Right kidney (tissue), 9 donors: Measurements from ENCODE around the gene PIP4K2B.
"Not testable (repeated sequence)": the region's sequence is repeated elsewhere in the genome, so short reads cannot be mapped to it uniquely, and the experiment has no call there.

Source experiments
- DNase-seq: peaks from one replicate; pipeline ENCODE4 v3.0.0-alpha.2; 2016
- long read RNA-seq, 8 donors: transcript quantifications; one replicate each; lab custom pipeline, GENCODE V29; 2026

The PIP4K2B gene
- long read RNA-seq, donor 1, full-length matches to known transcripts: 6 of 11 reads
- long read RNA-seq, donor 1, partial matches to known transcripts: 5 of 11 reads
- long read RNA-seq, donor 1, other reads (novel, unspliced or antisense): 0 of 11 reads
- long read RNA-seq, donor 2, full-length matches to known transcripts: 5 of 5 reads
- long read RNA-seq, donor 2, partial matches to known transcripts: 0 of 5 reads
- long read RNA-seq, donor 2, other reads (novel, unspliced or antisense): 0 of 5 reads
- long read RNA-seq, donor 3, full-length matches to known transcripts: 5 of 10 reads
- long read RNA-seq, donor 3, partial matches to known transcripts: 5 of 10 reads
- long read RNA-seq, donor 3, other reads (novel, unspliced or antisense): 0 of 10 reads
- long read RNA-seq, donor 4, full-length matches to known transcripts: 6 of 6 reads
- long read RNA-seq, donor 4, partial matches to known transcripts: 0 of 6 reads
- long read RNA-seq, donor 4, other reads (novel, unspliced or antisense): 0 of 6 reads
- long read RNA-seq, donor 5, full-length matches to known transcripts: 6 of 6 reads
- long read RNA-seq, donor 5, partial matches to known transcripts: 0 of 6 reads
- long read RNA-seq, donor 5, other reads (novel, unspliced or antisense): 0 of 6 reads
- long read RNA-seq, donor 6, full-length matches to known transcripts: 3 of 51 reads
- long read RNA-seq, donor 6, partial matches to known transcripts: 48 of 51 reads
- long read RNA-seq, donor 6, other reads (novel, unspliced or antisense): 0 of 51 reads
- long read RNA-seq, donor 7: 0 reads
- long read RNA-seq, donor 8, full-length matches to known transcripts: 5 of 10 reads
- long read RNA-seq, donor 8, partial matches to known transcripts: 5 of 10 reads
- long read RNA-seq, donor 8, other reads (novel, unspliced or antisense): 0 of 10 reads

DNA sequence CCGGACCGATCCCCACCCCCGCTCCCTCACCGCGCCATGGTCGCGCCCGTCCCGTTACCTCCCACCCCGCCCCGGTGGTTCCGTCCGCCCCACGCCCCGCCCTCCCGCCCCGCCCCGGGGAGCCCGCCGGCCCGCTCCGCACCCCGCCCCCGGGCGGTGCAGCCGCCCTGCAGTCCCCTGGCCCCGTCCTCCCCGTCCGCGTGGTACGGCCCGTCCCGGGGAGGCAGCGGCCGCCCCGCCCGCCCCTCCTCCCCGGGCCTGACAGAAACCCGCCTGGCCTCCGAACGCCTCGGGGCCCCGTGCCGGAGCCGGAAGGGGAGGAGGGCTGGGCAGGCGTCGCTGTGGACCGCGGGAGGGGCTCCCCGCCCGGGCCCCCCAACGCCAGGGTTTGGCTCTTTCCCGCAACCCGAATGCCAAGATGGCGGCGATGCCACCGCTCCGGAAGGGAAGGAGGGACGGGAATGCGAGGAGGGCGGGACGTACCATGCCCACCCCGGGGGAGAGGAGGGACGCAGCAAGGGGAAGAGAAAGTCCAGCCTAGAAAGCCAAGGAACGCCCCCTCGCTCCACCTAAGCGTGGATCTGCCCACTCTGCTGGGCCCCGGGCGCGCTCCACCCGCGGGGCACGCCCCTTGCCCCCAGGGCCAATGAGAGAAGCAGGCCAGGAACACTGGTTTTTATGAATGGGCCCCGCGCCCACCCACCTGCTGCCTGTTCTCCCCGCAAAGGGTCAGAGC lies at the start of gene PIP4K2B:
Gene PIP4K2B, minus strand, starts transcription at position 56 of the 736 bp plus-strand sequence. CDS start 132 bp downstream, outside the sequence.
- peak; percentile 99 for DNase-seq

DNA sequence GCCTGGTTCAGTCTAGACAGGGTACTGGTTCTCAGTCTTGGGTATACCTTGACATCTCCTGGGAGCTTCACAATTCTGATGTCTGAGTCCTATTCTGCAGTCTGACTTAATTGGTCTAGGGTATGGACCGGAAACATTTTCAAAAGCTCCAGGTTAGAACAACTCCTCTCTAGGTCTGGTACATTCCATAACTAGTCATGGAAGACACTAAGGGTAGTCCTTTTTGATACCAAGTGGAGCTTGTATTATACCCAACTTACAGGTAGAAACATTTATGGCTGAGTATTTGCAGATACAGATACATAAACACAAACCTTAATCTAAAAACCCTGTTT lies 49.2 kb upstream of the PIP4K2B start:
- DNase-seq: no peak

DNA sequence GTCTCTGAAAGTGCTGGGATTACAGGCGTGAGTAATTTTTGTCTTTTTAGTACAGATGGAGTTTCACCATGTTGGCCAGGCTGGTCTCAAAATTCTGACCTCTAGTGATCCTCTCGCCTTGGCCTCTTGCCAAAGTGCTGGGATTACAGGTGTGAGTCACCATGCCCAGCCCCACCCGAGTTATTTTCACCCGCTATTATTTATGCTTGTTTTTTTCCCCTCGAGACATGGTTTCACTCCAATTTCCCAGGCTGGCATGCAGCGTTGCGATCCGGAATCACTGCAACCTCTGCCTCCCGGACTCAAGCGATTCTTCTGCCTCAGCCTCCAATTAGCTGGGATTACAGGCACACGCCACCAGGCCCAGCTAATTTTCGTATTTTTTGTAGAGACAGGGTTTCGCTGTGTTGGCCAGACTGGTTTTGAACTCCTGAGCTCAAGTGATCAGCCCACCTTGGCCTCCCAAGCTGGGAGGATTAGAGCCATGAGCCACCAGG lies 45.0 kb upstream of the PIP4K2B start:
- no peak for DNase-seq

DNA sequence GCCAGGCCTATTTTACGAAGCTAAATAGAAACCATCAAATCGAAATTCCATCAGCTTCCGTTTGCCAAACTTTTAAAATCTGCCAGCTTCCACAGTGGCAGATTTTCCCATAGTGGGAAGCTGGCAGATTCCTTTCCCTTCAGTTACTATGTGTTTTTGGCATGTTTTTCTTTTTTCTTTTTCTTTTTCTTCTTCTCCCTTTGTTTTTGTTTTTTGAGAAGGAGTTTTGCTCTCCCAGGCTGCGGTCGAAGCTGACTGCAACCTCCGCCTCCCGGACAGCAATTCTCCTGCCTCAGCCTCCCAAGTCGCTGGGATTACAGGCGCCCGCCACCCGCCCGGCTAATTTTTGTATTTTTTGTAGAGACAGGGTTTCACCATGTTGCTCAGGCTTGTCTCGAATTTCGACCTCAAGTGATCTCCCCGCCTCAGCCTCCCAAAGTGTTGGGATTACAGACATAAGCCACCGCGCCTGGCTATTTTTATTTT lies 26.4 kb upstream of the PIP4K2B start:
- DNase-seq: no peak

DNA sequence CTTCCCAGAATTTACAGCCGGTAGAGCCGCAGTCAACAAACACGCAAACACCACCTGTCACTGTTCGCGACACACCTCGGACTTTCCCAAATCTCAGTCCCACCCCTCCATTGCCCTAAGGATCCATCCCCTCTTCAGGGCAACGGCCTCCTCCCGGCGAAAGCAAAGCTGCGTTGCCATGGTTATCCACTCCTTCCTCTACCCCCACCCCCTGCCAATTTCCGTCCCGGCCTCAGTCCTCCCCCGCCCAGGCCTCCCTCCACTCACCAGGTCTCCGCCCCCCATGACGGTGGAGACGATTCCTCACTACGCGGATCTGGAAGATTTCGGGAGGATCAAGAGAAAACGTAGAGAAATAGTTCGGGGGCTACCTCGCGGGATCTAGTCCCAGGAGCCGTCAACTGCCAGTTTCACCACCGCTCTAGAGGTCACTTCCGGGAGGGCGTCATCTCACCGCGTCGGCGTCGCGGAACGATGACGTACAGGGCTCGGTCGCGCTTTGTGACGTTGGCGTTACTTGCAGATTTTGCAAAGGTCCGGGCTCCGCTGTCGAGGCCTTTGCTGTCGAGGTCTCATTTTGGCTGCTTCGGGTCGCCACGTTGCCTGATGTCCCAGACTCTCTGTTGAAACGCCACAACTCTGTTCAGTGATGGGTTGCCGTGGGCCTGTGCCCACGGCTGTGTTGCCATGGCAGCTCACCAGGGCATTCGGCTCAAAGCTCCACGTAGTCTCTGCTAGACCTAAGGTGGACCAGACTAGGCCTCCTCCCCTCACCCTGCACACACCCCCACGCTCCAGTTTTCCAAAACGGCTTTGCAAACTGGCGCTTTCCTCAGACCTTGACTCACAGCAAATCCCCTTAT lies 25.8 kb upstream of the PIP4K2B start, which contains the start of gene CWC25:
Gene CWC25, minus strand, starts transcription at position 423 of the 863 bp plus-strand sequence. Its CDS starts 138 bp downstream, at position 285.
- DNase-seq: peak; percentile 97

DNA sequence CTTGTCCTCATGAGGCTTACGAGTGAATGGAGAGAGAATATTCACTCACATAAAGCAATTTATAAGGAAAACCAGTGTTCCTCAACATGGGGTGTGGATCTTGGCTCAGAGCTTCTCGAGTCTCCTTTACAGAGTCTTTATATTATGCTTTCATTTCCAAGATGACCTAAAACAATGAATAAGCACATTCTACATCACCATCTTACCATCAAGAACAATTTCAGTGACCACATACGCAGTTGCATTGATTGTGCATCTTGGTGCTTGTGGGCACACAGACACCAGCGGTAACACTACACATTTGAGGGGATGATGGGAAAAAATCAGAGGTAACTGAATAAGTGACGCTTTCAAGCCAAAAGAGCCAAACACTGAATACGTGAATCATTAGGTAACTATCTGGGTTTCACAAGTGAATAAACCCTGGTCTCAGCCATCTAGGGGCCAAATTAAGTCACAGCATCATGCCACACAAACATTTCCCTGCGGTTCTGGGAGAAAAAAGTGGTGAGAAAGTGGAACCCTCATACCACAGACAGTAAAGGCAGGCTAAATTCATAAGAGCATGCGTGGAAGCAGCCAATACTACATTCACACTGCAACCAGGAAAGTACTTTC lies 16.3 kb upstream of the PIP4K2B start:
- no peak for DNase-seq

DNA sequence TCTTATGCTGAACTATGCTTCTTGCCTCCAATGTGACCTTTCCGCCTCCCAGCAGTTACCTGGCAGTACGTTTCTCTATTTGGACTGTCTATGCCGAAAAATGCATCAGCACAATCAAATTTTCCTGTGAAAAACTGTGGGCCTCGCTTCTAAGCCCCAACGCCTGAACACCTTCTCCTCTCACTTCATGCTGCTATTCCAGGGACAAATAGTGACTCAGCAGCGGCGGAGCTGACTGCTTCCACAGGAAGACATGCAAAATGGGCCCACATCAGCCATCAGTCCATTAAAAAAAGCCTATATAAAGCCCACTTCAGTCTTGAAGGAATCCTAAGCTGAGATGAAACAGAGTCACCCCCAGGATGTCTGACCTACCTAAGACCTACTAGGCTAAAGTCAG lies 10.5 kb upstream of the PIP4K2B start:
- no peak for DNase-seq

DNA sequence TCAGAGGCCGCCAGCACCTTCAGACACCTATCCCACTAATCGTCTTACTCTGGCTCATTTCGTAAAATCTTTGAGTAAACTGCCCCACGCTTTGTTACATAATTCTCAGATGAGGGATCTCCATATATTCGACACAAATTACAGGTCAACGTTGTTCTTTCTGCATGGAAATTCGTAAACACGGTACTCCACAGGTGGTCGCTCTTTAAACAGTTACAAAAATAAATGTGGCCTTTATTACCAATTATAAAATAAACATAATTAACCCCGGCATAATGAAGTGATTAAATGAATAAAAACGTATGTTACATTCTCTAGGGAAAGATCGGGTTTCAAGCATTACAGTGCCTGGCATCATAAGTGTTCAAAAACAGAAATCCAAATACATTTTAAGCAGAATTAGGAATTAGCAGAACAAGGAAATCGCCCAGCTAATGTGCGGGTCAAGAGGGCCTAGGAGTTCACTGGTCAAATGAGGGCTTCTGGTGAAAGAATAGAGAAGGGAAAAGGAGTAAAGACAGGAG lies 943 bp upstream of the PIP4K2B start:
- no peak for DNase-seq

DNA sequence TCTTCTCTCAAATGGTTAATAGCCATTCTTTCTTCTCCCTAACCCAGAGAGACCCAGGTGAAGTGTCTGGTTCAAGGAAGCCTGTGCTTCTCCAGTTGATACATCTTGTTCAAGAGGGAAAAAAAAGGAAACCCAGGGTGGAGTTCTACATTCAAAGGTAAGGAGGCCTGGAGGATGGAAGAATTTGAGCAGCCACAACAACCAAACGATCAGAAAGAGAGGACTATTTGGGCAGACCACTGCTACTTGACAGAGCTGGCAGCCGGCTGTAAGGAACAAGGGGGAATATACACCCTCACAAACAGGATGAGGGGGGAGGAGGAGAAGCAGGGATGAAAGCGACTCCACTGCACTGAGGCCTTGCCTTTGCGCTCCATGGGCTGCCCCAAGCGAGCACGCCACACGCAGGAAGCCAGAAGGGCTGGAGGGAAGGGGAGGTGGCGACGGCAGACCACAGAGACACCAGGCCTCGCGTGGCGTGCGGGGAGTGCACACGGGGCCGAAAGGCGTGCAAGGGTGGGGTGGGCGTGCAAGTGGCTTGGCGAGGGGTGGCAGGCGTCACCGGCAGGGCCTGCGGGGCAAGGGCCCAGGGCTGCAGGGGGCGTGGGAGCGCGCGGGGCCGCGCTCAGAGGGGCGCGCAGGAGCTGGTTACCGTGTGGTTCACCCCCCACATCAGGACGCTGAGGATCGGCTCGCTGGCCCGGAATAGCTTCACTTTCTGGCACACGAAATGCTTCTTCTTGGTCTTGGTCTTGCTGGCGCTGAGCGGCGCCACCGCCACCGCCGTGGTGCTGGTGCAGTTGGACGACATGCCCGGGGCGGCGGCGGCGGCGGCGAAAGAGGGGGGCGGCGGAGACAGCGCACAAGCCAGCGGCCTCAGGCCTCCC lies 499 bp downstream of the PIP4K2B start:
- peak; percentile 82 for DNase-seq

DNA sequence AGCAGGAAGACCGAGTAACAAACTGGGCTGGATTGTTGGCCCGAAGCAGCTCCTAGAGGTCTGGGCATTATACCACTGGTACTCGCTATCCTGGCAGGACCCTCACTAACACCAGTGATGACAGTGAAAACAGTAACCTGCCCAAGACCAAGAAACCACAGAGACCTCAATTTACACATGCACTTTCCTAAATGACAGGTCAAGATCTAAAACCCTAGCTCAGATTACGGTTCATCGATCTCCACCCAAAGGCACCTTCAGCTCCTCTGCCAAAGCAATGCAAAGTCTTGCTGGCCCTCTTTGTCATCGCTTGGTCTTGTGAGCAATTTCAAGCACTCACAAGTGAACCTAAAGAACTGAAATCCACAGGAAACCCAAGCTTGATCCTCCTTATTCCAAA lies 1.5 kb downstream of the PIP4K2B start:
- no peak for DNase-seq

DNA sequence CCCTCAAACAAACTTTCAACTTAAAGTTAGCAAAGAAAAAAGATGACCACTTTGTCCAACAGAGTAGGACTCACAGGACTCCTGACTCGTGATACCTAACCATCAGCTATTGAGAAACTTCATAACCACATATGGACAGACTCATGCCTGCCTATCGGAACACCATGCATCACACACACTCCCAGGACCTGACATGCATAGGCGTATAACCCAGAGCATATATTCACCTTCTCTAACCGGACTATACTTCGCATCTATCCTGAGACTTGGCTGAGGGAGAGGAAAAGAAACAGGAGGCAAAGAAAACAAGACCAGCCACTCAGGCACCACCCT lies 2.2 kb downstream of the PIP4K2B start:
- DNase-seq: no peak

DNA sequence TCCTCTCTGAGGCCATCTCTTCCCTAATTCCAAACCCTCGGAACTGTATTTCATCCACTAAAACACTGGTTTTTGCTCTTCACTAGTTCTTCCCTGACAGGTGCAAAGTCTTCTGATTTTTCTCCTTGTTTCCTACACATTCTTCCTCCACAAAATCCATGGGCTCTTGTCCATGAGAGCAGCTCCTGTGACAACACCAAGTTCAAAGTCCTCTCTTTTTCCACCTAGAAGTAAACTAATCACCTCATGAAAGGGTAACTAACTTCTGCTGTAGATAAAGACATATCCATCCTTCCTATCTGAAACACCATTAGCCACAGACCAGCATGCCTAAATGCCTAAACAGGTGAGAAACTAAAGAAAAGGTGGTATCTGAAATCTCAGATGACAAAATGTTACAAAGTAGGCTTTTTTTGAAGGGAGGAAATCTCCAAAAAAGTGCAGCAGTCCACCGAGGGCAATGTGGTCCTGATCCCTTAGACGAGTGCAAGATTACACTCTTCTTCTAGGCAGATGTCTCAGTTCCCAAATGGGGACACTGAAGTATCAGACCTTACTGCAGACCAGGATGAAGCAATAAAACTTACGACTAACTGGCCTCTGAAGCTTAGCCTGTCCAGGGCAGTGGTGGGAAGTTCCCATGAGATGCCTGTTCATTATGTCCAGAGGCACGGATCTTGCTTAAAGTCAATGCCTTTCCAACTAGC lies 2.8 kb downstream of the PIP4K2B start:
- no peak for DNase-seq

DNA sequence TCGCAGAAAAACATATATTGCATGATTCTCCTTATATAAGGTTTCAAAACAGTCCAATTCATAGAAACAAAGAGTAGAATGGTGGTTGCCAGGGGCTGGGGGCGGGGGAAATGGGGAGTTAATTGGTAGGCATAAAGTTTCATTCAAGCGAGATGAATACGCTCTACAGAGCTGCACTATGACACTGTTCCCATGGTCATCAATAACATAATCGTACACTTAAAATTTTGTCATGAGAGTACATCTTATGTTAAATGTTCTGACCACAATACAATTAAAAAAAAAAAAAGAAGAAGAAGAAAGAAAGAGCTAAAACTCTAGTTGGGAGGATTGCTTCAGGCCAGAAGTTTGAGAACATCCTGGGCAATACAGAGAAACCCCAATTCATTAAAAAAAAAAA lies 5.1 kb downstream of the PIP4K2B start:
- no peak for DNase-seq

DNA sequence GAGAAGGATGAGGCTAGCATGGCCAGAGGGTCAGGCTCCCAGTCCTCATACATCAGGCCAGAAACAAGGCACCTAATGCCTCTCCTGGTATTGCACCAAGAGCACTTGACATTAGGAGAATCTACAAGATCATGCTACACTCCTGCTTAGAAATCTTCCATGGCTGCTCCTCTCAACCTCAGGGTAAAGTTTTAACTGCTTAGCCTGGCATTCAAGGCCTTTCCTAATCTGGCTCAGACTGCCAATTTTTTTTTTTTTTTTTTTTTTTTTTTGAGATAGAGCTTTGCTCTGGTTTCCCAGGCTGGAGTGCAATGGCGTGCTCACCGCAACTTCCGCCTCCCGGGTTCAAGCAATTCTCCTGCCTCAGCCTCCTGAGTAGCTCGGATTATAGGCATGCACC lies 8.2 kb downstream of the PIP4K2B start:
- DNase-seq: no peak

DNA sequence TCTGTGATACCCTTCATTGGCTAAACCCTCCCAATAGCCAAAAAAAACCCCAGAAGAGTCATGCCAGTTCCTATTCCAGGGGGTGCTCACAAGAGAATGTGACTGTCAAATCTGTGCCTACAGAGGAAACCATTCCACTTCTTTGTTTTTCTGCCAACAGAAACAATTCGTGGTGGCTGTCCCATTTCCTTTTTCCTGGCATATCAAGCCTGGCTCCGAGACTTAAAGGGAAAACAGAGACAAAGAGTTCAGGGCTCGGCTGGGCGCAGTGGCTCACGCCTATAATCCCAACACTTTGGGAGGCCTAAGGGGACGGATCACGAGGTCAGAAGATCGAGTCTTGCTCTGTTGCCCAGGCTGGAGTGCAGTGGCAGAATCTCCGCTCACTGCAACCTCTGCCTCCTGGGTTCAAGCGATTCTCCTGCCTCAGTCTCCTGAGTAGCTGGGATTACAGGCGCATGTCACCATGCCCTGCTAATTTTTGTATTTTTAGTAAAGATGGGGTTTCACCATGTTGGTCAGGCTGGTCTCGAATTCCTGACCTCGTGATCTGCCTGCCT lies 9.1 kb downstream of the PIP4K2B start:
- not testable (repeated sequence) for DNase-seq

DNA sequence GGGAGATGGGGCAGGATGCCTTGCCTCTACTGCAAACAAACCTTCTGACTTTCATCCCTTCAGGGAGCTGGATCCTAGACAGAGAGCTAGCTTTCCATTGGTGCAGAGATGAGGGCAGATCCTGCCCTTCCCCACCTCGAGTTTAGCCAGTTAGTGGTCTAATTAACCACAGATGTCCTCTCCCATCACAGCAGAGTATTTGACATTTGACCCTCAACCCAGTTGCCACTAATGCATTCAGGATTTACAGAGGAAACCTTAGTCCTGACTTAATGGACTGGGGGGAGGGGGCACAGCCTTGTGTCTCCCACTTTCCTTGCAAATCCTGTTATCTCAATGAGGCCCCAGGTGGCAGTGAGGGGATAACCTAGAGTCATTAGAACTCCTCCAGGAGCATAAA lies 10.2 kb downstream of the PIP4K2B start:
- no peak for DNase-seq

DNA sequence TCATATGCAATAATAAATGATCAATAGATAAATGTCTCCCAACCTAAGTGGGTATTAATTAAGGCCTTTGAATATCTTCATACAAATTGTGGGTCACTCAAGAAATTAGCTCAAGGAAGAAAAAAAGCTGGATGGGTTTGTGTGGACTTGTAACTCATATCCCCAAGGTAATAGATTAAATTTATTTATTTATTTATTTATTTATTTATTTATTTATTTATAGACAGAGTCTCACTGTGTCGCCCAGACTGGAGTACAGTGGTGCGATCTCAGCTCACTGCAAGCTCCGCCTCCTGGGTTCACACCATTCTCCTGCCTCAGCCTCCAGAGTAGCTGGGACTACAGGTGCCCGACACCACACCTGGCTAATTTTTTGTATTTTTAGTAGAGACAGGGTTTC lies 11.4 kb downstream of the PIP4K2B start:
- not testable (repeated sequence) for DNase-seq

DNA sequence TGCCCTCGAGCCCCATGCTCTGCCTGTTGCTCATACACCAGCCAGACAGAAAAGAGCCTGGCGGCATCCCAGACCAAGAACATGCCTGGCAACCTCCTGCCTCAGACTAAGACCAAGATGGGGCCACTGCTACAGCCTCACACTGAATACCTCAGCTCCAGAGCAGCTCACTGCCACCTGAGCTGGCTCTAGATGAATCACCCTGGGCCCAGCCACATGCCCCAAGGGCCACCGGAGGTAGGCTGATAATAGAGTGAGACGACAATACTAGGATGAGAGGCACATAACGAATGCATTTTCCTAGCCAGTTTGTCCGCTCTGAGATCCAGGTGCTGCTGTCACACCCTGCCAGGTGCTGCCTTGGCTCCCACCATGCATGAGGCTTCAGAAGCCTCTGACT lies 13.0 kb downstream of the PIP4K2B start:
- DNase-seq: no peak

DNA sequence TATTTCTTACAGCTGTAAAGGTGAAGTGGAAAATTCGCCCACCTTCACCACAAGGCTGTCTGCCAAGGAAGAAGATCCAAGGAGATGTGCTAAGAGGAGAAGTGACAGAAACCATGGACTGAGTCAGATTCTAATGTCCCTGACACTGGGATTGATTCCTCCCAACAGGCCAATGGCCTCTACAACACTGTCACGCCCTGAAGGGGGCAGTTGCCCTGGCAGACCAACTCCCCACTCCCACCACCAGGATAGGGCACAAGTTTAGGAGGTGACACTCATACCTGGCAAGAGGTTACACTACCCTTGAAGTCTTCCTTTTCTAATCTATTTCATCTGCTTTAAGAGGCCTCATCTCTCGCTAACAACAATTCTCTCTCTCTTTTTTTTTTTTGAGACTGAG lies 16.1 kb downstream of the PIP4K2B start:
- DNase-seq: no peak
